GM10847 (cell line): Measurements from ENCODE around the gene KCNJ4.

Source experiments
- POLR2A ChIP-seq: IDR thresholded peaks from 2 replicates; pipeline ENCODE4 v1.6.1; 2011; ENCODE audit not compliant: insufficient read length; ENCODE audit errors: extremely low read depth

The KCNJ4 gene

DNA sequence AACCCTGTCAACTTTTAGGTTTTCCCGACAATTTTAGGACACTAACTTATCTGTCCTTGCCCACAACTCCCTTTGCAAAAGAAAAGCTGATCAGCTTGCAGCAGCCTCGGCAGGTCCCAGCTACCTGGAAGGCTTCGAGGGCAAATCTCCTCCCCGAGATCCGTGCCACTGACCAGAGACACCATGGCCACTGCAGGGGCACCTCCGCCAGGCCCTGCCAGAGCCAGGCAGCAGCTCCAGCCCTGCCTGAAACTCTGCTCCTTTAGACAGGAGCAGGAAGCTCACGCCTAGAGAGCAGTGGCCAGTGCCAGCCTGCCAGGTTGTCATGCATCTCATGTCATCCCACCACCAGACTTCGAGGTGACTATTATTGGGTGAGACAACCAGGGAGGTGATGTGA lies 21.1 kb downstream of the KCNJ4 start:
- no peak for TF ChIP-seq POLR2A

DNA sequence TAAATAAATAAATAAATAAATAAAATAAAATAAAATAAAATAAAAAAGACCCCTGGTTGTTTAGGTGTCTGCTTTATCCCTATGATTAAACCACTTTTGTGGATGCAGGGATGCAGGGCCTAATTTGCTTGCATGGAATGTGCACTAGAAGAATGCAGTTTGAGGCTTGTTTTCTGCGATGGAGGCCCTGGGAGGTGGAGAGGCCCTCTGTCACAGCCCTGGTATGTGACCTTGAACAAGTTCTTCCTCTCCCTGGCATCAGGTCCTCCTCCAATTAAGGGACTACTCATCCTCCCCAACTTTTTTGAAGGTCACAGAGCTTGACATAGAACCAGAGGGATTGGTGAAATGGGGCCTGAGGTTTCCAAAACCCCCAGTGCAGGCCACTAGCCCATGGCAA lies 22.7 kb downstream of the KCNJ4 start:
- no peak for TF ChIP-seq POLR2A

DNA sequence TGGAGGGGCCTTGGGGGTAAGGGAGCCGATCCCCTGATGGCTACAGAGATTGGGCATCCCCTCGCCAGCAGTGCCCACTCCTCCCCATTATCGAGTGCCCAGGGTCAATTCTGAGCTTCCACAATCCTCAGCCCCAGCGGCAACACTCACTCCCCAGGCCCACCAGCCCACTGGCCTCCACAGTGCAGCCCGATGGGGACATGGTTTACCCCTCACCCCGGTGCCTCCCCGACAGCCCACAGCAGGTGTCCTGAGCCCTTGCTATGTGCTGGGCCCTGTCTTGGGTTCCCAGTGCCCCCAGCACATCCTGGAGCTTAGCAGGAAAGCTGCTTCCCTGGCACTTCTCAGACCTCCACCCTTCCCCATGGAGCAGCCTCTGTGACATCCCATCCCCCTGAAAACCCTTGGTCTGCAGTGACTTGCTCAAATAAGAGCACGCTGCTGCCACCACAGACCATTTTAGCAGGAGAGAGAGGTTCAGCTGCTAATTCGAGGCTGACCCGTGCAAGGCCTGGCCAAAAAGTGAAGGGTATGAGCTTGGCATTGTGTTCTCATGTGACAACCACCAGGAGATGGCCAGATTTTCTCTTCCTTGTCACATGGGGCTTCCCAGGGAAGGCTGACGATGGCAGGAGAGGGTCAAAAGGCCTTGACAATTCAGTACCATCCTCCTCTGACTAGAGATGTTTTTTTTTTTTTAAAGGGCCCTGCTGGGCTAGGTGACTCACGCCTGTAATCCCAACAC lies 23.6 kb downstream of the KCNJ4 start:
- TF ChIP-seq POLR2A: no peak

DNA sequence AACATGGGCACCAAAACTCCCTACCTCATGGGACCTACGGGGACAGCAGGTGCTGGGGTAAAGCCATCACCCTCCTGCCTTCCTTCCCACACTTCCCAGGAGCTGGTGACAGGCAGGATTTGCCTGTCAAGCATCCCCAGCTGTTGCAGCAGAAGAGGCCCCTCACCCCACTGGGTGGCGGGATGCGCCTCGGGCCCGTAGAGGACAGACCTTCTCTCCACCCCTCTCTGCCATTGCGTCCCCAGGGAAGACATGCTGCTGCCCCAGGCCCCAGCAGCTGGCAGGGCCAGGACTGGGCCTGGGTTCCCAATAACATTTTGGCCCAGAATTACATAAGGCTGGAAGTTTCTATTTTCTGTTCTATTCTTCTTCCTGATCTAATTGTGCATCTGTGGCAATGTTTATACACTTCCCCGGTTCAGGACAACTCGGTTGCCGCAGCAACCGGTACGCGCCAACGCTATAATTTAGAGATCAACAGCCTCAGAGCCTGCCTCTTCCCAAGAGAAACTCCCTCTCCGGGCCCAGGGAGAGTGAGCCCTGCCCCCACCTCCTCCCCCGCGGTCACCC lies 25.4 kb downstream of the KCNJ4 start:
- no peak for TF ChIP-seq POLR2A

DNA sequence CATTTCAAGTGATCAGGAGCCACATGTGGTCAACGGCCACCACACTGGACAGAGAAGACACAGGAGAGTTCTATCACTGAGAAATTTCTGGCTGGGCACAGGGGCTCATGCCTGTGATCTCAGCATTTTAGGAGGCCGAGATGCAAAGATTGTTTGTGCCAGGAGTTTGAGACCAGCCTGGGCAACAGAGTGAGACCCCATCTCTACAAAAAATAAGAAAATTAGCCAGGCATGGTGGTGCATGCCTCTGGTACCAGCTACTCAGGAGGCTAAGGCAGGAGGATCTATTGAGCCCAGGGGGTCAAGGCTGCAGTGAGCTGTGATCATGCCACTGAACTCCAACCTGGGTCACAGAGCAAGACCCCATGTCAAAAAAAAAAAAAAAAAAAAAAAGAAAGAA lies 26.3 kb downstream of the KCNJ4 start:
- TF ChIP-seq POLR2A: no peak

DNA sequence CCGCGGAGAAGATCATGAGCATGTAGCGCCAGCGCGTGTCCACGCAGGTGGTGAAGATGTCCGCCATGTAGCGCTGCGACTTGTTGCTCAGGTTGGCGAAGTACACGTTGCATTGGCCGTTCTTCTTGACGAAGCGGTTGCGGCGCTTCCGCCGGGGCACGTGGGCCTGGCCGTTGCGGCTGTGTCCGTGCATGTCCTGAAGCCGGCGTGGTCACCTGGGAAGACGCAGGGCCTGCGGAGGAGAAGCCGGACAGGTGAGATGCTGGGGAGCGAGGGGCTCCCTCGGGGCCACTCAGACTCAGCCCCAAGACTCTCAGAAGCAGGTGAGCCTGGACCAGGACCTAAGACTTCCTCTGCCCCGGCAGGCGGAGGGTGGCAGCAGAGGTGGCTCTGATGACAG lies 27.1 kb downstream of the KCNJ4 start:
- TF ChIP-seq POLR2A: no peak

DNA sequence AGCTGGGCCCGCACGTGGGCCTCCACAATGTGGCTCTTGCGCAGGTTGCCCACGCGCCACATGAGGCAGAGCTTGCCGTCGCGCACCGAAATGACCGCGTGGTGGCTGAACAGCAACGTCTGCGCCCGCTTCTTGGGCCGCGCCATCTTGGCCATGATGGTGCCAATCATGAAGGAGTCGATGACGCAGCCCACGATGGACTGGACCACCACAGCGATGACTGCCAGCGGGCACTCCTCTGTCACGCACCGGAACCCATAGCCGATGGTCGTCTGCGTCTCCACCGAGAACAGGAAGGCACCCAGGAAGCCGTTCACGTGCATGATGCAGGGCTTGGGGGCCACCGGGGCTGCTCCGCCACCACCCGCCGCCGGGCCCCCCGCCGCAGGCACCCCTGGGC lies 27.5 kb downstream of the KCNJ4 start:
- no peak for TF ChIP-seq POLR2A

DNA sequence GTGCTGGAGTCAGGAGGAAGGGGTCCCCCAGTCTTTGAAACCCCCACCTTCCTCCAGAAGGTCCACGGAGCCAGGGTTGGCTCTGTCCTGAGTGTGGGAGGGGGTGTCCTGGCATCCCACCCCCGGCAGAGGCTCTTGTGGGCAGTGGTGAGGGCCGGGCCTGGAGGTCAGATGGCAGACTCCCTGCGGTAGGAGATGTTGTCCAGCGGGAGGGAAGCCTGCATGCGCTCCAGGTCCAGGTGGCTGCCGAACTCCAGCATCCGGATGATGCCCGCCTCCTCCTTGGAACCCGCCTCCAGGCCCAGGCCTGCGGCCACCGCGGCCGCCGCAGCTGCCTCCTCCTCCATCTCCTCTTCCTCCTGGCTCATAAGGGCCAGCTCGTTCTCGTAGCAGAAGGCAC lies 28.4 kb downstream of the KCNJ4 start:
- no peak for TF ChIP-seq POLR2A

DNA sequence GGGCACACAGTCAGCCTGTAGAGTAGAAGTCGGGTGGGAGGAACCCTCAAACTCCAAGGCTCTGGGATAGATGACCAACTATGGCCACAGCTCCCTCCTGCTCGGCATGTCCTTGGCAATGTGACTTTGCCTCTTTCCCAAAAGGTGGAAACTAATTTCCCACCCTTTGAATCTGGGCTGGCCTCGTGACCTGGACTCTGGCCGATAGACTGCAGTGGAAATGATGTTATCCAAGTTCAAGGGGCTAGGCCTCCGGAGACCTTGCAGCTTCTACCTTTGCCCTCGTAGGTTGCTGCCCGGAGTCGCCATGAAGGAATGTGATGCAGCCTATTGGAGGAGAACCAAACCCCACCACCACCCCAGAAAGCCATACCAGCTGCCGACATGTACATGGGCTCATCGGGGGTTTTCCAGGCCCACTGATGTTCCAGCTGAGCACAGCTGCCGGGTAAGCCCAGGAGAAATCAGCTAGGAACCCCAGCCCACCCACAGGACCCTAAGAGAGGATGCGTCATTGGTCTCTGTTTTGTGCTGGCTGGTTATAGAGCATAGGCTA lies 30.4 kb downstream of the KCNJ4 start:
- no peak for TF ChIP-seq POLR2A

DNA sequence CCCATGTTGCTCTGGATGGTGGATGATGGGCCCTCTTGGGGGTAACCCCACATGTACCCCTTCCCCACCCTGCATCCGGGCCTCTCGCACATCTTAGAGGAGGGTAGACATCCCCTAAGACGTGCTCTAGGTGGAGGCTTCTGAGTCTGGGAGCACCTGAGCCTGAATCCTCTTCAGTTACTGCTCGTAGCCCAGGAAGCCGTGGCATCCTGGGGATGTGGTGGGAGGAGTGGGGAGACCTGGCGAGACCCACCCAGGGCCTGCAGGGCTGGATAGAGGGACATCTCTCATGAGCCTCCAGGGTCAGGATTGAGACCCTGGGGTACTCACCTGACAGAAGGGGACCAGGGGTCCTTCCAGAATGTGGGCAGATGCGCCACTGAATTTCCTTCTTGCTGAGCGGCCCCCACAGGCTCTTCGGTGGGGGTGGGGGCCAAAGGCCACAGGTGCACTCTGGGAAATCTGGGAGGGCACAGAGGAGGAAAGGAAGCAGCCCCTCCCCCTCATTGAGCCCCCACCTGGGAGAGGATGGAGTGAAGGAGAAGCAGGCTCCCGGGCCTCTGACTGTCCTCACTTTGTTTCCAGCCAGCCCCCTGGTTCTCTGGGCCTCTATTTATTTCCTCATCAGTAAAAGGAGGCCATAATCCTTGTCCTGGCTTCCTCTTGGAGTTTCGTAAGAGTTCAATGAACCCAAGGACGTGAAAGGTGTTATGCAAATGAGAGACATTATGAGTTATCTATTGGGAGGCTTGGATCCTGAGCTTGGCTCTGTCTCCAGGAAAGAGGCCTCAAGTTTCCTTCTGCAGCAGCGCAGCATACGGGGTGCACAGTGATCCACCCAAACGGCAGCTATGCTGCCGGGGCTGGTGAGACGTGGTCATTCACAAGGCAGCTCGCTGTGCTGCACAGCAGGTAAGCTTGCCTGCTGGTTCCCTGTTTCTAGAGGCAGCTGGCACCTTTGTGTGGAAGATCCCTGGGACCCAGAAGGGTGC lies 31.2 kb downstream of the KCNJ4 start:
- no peak for TF ChIP-seq POLR2A

DNA sequence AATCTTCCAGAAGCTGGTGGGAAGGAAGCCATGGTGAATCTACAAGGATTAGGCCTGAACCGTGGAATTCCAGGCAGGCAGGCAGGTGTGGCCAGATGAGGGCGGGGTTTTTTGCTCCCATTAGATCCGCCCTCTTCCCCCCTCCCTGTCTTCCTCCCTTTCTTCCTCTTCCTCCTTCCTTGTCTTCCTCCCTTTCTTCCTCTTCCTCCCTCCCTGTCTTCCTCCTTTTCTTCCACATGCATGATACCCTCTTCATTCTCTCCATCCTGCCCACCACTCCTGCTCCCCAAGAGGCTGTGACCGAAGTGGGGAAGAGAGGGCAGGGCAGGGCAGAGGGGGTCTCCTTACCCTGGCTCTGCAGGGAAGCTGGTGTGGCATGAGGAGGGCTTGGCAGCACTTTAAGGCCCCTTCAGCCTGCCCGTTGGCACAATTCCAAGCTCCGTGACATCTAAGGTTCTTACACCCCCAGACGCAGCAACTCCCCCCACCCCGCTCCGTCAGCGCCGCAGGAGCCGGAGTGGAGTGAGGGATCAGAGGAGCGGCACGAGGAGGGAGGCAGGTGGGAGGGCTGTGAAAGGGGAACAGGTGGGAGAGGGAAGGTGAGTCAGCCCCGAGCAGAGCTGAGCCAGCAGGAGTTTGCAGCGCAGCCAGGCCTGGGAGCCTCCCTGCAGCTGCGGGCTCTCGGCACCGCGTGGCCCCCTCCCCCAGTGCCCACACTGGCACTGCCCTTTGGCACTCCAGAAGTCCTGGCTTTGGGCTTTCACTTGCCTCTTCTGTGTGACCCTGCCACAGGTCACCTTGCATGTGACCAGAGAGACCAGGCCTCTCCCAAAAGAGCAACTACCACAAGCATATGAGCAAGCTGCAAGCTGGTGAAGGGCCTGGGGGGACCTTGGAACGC lies 32.1 kb downstream of the KCNJ4 start:
- TF ChIP-seq POLR2A: no peak

DNA sequence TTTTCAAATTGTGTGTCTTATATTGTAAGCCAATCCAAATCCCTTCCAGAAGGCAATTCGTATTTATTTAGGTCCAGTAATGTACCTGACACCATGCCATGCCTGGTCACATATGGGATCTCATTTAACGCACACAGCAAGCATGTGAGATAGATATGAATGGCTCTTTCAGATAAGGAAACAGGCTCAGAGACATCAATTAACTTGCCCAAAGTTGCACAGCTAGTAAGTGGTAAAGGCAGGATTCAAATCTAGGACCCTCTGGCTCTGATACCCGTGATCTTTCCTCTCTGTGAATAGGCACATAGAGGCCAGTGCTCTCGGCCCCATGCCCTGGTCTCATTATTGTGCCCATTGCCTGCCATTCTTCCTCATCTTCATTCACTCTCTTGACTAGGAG lies 34.3 kb downstream of the KCNJ4 start:
- no peak for TF ChIP-seq POLR2A

DNA sequence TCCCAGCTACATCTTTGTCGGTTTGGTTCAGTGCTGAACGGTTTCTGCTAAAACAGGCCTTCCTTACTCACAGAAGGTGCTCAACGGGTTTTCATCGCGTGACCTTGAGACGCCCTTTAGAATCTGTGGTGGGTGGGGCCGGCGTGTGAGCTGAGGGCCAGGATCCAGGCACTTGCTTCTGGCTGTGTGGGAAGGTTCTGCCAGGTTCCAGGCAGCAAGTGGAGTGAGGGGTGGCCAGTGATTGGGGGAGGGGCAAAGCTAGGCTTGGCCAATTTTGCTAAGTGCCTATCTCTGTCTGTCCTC lies 35.2 kb downstream of the KCNJ4 start:
- TF ChIP-seq POLR2A: no peak

DNA sequence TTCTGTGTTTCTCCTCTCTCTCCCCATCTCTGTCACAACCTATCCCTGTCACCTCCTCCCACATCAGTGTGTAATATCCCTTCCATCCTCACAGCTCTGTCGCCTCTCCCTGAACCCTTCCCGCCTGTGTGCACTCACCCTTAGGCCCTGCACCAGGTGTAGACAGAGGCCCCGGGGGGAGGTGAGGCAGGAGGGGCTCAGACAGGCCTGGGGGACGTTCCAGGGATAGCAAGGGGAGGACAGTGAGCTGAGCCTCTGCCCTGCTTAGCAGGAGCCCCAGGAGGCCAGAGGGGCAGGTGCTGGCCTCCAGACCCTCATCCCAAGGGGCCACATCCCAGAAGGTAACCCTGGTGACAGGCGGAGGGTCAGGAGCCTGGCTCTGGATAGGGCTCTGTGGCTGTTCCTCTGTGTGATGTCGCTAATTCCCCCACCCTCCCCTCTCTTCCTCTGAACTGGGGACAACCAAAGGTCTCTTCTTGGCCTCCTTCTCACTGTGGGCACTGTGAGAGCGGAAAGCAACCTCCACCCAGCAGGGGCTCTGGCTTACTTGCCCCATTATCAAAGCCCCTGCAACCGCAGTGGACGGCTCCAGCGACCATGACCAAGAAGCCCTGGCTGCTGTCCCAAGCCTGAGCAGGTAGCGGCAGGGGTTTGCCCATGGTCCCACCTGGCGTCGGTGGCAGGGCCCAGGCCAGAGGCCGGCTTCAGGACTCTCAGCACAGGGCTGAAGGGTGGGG lies 35.7 kb downstream of the KCNJ4 start:
- TF ChIP-seq POLR2A: no peak

DNA sequence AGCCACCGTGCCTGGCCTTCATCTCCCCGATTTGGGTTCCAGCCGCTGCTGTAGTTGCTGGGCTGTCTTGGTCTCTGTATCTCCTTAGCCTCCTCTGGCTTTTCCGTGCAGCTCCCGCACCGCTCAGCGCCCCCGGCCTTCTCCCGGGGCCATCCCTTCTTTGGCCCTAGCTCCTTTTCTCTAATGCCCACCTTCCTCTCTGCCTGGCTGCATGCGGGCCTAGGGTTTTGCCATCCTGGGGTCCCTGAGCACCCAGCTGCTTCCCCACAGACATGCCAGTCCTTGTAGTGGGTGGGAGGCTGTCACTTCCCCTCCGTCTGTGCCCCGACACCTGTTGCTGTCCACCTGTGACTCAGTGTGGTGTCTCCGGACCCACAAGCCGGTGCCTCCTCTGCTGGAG lies 36.4 kb downstream of the KCNJ4 start:
- no peak for TF ChIP-seq POLR2A
